Ovary (tissue), 9 donors: ENCODE results near the gene GOLGA5. TPM values are rescaled to one million over a fixed set of nuclear protein-coding genes. Genes with fewer than 3 reads are reported as not detected.
"Not testable (repeated sequence)": the region's sequence is repeated elsewhere in the genome, so short reads cannot be mapped to it uniquely, and the experiment has no call there.

Experiments
- DNase-seq, 5 donors: peaks; one replicate each; pipeline ENCODE4 v3.0.0-alpha.2; 2019 to 2020
- H3K27ac ChIP-seq, 2 donors: fragments of 200-600 bp; one replicate each; pipeline versions ENCODE4 v1.5.1 to v1.8.0; 2019 to 2022
- H3K27me3 ChIP-seq: fragments of 200-600 bp; one replicate; pipeline ENCODE4 v1.8.0; 2022
- H3K36me3 ChIP-seq: fragments of 200-600 bp; sonication (generic); one replicate; pipeline ENCODE4 v1.5.1; 2019
- H3K4me1 ChIP-seq: one replicate; pipeline ENCODE4 v1.8.1; 2013; ENCODE audit warnings: mild to moderate bottlenecking, moderate library complexity; ENCODE audit not compliant: insufficient read depth
- H3K4me3 ChIP-seq: fragments of 200-600 bp; sonication (generic); one replicate; pipeline ENCODE4 v1.5.1; 2017
- H3K9me3 ChIP-seq, 2 donors: fragments of 200-600 bp in 1 of 2; sonication (generic) in 1 of 2; one replicate each; pipeline versions ENCODE4 v1.5.1 to v1.8.1; 2013 to 2019; ENCODE audit warnings: mild to moderate bottlenecking in 1 of 2, moderate library complexity in 1 of 2
- EP300 ChIP-seq: sonication (generic); formaldehyde crosslinking; IDR thresholded peaks from one replicate; pipeline ENCODE4 v1.6.1; 2017; ENCODE audit warnings: antibody characterized with exemption
- POLR2A ChIP-seq: fragments of 450-650 bp; IDR thresholded peaks from one replicate; pipeline ENCODE4 v1.6.1; 2017; ENCODE audit warnings: antibody characterized with exemption, mild to moderate bottlenecking, moderate library complexity
- WGBS, 3 donors: extraction: QIAGEN DNeasy Blood & Tissue Kit in 1 of 3; methylation state at CpG; one replicate each; pipeline versions ENCODE4 v1.1.5 to v1.1.7; 2013 to 2017; 5-methylcytosine and 5-hydroxymethylcytosine counted together
- intact Hi-C, 4 donors: fragments of 100-400 bp; cut with DNase I; formaldehyde crosslinking; loops; one replicate each; pipeline versions ENCODE4 v1.11.0 to v1.15.1; 2022 to 2023
- polyA plus RNA-seq, 2 donors: library from polyadenylated mRNA; stranded (reverse); fragments of 200-250 nt in 1 of 2; fragments of 350-450 nt in 1 of 2; fragmentation: Illumina TruSeq in 1 of 2; extraction: RNeasy Lipid Tissue Mini Kit (QIAGEN cat#74804) in 1 of 2; gene quantifications; one replicate each; pipeline ENCODE4 v1.2.3, GENCODE V29; 2013 to 2014
- total RNA-seq, 7 donors: library from RNA; depleted of rRNA in 2 of 7; stranded (reverse); fragments of >200 nt in 2 of 7; fragmentation: NEBNext Ultra II Directional in 3 of 7; extraction: Animal tissue kit (Norgen Biotek cat#: 25700) in 3 of 7; gene quantifications; one replicate each; pipeline versions ENCODE4 v1.1.0 to v1.2.4, GENCODE V29; 2016 to 2023
- TF ChIP-seq, protein P1 (sequence below), 3 donors: fragments of 450-650 bp in 2 of 3; fragments of 200-600 bp in 1 of 3; IDR thresholded peaks; one replicate each; pipeline versions ENCODE4 v1.5.1 to v1.8.0; 2016 to 2022; ENCODE audit warnings: antibody characterized with exemption in 3 of 3, mild to moderate bottlenecking in 1 of 3
- donor health status: DM: no; HTN: no; CAD: no; lungs with moderate emphysema.
- donor health status: DM: no; HTN: no; CAD: no.
- donor health status: Bipolar disorder and iron deficiency.
- donor health status: DM: yes; HTN: yes; CAD: no.
- donor health status: DM: no; HTN: no; CAD: no.
- donor health status: DM: yes; HTN: yes; CAD: no.

GOLGA5 gene
- total and polyA plus RNA-seq, 9 donors: 19.6 to 31.2 (median 25.9) TPM

DNA sequence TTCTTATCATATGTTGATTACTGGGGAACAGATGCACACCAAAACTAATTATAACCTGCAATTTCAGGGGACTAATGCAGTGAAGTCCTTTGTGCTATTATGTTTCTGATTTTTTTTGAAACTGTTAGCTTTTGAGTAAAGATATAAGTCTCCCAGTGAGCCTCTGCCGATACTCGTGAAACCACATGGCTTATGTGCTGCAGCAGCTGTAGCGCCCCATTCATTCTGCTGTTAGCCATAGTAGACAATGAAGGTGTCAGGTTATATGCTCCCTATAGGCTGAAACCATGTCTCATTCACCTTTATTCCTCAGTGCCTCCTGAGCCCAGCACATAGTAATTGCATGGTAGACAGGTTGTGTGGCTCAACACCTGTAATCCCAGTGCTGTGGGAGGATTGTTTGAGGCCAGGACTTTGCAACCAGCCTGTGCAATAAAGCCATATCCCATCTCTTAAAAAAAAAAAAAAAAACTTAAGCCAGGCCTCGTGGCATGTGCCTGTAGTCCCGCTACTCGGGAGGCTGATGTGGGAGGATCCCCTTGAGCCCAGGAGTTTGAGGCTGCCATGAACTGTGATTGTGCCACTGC is 25.0 kb downstream of the GOLGA5 start:
- no peaks in the 10 kb centered on the region for H3K36me3 ChIP-seq
- no peak overlapping the region for H3K4me3 ChIP-seq
- no peak overlapping the region for H3K27ac ChIP-seq
- H3K9me3 ChIP-seq: no peaks in the 10 kb centered on the region
- no peak for TF ChIP-seq EP300
- TF ChIP-seq, protein P1, sequence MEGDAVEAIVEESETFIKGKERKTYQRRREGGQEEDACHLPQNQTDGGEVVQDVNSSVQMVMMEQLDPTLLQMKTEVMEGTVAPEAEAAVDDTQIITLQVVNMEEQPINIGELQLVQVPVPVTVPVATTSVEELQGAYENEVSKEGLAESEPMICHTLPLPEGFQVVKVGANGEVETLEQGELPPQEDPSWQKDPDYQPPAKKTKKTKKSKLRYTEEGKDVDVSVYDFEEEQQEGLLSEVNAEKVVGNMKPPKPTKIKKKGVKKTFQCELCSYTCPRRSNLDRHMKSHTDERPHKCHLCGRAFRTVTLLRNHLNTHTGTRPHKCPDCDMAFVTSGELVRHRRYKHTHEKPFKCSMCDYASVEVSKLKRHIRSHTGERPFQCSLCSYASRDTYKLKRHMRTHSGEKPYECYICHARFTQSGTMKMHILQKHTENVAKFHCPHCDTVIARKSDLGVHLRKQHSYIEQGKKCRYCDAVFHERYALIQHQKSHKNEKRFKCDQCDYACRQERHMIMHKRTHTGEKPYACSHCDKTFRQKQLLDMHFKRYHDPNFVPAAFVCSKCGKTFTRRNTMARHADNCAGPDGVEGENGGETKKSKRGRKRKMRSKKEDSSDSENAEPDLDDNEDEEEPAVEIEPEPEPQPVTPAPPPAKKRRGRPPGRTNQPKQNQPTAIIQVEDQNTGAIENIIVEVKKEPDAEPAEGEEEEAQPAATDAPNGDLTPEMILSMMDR (IDR thresholded peaks at IDR 0.05): no peak
- TF ChIP-seq POLR2A: no peak
- no peaks in the 10 kb centered on the region for H3K27me3 ChIP-seq
- no peaks in the 10 kb centered on the region for H3K4me1 ChIP-seq
- intact Hi-C loops: no loop called here
- DNase-seq: no peak
- 88 to 92% (median 90%) methylated on average over 6 of the region's 6 CpGs for WGBS, 3 donors

DNA sequence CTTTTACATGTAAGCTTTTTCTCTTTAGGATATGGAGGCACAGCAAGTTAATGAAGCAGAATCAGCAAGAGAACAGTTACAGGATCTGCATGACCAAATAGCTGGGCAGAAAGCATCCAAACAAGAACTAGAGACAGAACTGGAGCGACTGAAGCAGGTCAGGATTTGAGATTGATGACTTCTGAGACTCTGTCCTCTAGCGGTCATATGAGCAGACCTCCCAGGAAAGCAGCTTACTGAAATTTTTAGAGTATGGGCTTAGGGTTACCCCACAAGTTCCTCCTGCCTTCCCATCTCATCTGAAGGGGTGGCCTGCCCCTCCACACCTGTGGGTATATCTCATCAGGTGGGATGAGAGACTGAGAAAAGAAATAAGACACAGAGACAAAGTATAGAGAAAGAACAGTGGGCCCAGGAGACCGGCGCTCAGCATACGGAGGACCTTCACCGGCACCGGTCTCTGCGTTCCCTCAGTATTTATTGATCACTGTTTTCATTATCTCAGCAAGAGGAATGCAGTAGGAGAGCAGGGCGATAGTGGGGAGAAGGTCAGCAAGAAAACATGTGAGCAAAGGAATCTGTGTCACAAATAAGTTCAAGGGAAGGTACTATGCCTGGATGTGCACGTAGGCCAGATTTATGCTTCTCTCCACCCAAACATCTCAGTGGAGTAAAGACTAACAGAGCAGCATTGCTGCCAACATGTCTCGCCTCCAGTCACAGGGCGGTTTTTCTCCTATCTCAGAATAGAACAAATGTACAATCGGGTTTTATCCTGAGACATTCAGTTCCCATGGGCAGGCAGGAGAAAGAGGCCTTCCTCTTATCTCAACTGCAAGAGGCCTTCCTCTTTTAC is 25.8 kb downstream of the GOLGA5 start:
- H3K9me3 ChIP-seq, intact Hi-C loops, H3K27me3 ChIP-seq, DNase-seq, H3K27ac ChIP-seq, H3K4me1 ChIP-seq, H3K36me3 ChIP-seq, H3K4me3 ChIP-seq: not testable (repeated sequence)
- 52 to 64% (median 61%) methylated on average over 13 of the region's 13 CpGs for WGBS, 3 donors

DNA sequence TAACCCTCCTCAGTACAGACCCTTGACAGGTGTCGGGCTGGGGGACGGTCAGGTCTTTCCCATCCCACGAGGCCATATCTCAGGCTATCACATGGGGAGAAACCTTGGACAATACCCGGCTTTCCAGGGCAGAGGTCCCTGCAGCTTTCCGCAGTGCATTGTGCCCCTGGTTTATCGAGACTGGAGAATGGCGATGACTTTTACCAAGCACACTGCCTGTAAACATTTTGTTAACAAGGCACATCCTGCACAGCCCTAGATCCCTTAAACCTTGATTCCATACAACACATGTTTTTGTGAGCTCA is 26.4 kb downstream of the GOLGA5 start:
- DNase-seq, H3K36me3 ChIP-seq, H3K27ac ChIP-seq, H3K4me1 ChIP-seq, intact Hi-C loops, H3K4me3 ChIP-seq, H3K9me3 ChIP-seq, H3K27me3 ChIP-seq: not testable (repeated sequence)
- WGBS, 3 donors: 61 to 79% (median 76%) methylated on average over 7 of the region's 7 CpGs

DNA sequence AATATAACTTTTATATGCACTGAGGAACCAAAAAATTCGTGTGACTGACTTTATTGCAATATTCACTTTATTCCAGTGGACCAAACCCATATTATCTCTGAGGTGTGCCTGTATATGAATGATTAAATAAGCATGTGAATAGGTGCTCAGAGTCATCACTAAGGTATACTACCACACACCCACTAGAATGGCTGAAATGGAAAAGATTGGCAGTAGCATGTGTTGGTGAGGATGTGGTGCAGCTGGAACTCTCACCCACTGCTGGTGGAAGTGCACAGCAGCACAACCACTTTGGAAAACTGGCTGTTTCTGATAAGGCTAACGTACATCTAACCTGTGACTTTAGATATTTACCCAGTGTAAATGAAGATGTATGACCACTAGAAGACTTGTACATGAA is 36.8 kb downstream of the GOLGA5 start:
- Histone ChIP-seq H3K4me3 (no peak overlapping the region), H3K36me3 (no peaks in the 10 kb centered on the region), H3K4me1 (no peaks in the 10 kb centered on the region), H3K27me3 (no peaks in the 10 kb centered on the region), H3K9me3 (no peaks in the 10 kb centered on the region), H3K27ac (no peak overlapping the region)
- WGBS, 3 donors: 73 to 77% (median 74%) methylated on average over 2 of the region's 2 CpGs
- intact Hi-C loops: no loop called here
- TF ChIP-seq, protein P1 (IDR thresholded peaks at IDR 0.05): no peak
- TF ChIP-seq POLR2A (no peak), EP300 (no peak)
- no peak for DNase-seq

DNA sequence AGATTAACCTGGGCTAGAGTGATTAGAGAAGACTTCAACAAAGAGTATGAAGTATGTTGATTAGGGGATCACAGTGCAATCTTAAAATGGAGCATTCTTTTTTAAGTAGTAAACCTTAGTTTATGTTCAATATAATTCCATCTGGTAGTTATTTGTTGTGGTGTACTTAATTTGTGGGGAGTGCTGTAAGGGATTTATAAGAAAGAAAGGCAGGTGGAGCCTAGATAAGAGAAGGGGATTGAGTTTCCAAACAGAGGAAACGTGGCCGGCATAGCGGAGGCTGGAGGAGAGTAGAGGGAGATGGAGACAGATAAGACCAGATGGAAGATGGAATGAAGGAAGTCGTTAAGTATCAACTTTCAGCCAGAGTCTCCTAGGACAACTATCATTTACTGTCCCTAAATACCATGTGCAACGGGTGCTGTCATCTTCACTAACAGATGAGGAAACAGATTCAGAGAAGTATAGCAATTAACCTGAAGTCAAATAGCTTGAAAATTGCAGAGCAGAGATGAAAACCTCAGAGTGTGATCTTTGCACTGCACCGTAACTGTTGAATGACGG is 38.1 kb downstream of the GOLGA5 start:
- no peak for DNase-seq
- Histone ChIP-seq H3K27me3 (no peaks in the 10 kb centered on the region), H3K4me1 (no peaks in the 10 kb centered on the region), H3K27ac (no peak overlapping the region), H3K9me3 (no peaks in the 10 kb centered on the region), H3K4me3 (no peak overlapping the region), H3K36me3 (no peaks in the 10 kb centered on the region)
- TF ChIP-seq EP300: no peak
- TF ChIP-seq, protein P1 (IDR thresholded peaks at IDR 0.05): no peak
- intact Hi-C loops: no loop called here
- 45 to 54% (median 48%) methylated on average over 7 of the region's 7 CpGs for WGBS, 3 donors
